ENCODE results near the gene MYO3B.

- TF ChIP-seq CTCF (IDR thresholded peaks at IDR 0.05) (no peak), POLR2A (IDR thresholded peaks at IDR 0.05) (no peak), EP300 (IDR thresholded peaks at IDR 0.05; ENCODE audit: low read depth) (no peak), POLR2AphosphoS5 (IDR thresholded peaks at IDR 0.05) (no peak)
These were observed 175.8 kb downstream of the MYO3B start for GRCh38 chr2:170353723-170354122.
